Measurements from ENCODE around the gene ZNF621.

ZNF621 gene

GRCh38 chr3:40572588-40572987 lies 47.8 kb downstream of the ZNF621 start:
- H3K4me3 ChIP-seq (replicated peaks; ENCODE audit: low read depth, low read length) = no peak overlapping the region
- no peak for DNase-seq (ENCODE audit: extremely low read depth, low read depth)
- no peak for TF ChIP-seq CTCF (IDR thresholded peaks at IDR 0.05; ENCODE audit: low read depth, low read length, missing control alignments)

DNA sequence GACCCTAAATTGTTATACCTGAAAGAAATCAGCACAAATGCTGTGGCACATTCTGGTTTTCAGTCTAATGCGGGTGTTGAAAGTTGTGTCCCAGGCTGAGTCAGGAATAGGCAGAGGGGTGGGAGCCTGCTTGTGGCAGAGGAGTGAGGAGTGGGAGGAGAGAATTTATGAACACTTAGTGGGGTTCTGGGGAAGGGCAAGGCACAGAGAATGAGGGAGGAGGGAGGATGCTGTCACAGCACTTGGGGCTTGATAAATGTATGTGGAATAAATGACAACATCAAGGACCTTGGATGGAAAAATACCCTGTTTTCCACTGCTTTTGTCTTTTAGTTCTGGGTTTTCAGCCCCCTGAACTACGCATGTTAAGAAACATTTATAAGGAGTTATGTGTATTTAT lies 49.3 kb downstream of the ZNF621 start:
- no peak for TF ChIP-seq CTCF (IDR thresholded peaks at IDR 0.05; ENCODE audit: low read depth, low read length, missing control alignments)
- H3K4me3 ChIP-seq (replicated peaks; ENCODE audit: low read depth, low read length) = no peak overlapping the region
- DNase-seq (ENCODE audit: extremely low read depth, low read depth) = no peak

- DNase-seq (ENCODE audit: extremely low read depth, low read depth) = no peak
Observed at GRCh38 chr3:40574661-40575060, 49.9 kb downstream of the ZNF621 start.

DNA sequence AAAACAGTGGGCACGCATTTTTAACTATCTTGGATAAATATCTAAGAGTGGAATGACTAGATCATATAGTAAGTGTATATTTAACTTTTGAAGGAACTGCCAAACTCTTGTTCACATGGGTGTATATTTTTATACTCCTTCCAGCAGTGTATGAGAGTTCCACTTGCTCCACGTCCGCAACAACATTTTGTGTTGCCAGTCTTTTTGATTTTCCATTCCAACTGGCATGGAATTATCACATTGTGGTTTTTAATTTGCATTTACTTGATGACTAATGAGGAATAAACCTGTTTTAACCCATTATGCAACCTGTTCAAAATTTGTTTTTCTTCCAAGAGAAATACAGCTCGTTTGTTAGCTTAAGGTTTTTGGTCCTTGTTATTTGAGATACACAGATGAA lies 51.6 kb downstream of the ZNF621 start:
- DNase-seq (ENCODE audit: extremely low read depth, low read depth) = no peak
- no peak for TF ChIP-seq CTCF (IDR thresholded peaks at IDR 0.05; ENCODE audit: low read depth, low read length, missing control alignments)
- H3K4me3 ChIP-seq (replicated peaks; ENCODE audit: low read depth, low read length) = no peak overlapping the region

More at GRCh38 chr3:40574661-40575060, 49.9 kb downstream of the ZNF621 start:
- TF ChIP-seq CTCF (IDR thresholded peaks at IDR 0.05; ENCODE audit: low read depth, low read length, missing control alignments) = no peak
- H3K4me3 ChIP-seq (replicated peaks; ENCODE audit: low read depth, low read length) = no peak overlapping the region

DNA sequence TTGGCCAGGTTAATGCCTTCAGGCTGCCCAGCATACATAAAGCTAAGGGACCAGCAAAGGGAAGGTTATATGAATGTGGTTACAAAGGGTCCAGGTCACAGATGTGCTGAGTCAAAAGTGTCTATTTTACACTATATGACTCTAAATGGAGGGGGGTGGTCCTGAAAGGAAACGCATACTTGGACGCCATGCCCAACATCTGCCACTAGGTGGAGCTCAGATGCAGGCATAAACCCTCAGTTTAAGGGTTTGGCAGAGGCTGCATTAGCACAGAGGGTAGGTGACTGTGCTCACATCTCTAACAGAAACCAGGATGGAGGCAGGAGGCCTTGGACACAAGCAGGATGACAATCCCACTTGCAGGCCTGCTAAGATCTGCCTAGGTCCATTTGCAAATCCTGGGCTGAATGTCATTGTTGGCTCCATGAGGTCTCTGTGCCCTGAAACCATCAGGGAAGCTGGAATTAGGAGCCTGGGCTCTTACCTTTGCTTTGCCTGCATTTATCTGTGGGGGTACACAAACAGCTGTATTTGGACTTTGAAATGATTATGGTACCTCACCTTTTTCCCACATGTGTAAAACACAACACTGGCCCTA lies 55.8 kb downstream of the ZNF621 start:
- peak; percentile 44 for DNase-seq (ENCODE audit: extremely low read depth, low read depth)
- TF ChIP-seq CTCF (IDR thresholded peaks at IDR 0.05; ENCODE audit: low read depth, low read length, missing control alignments) = peak; percentile 94
- H3K4me3 ChIP-seq (replicated peaks; ENCODE audit: low read depth, low read length) = no peak overlapping the region

DNA sequence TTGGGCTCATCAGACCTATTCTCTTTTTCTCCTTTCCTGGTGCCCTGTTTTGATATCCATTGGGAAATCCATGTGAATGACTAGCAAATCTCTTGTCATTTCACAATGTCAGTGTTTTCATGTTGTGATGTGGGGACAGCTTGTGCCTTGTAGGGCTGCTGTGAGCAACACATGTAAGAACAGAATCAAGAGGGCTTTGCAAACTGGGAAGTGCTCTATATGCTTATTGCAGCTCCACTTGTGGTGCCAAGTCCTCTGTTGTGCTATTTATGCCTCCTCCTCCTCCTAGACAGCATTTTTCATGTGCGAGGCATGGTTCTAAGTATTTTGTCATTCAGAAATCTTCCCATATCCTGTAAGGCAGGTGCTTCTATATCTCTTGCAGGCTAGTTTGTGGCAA lies 56.4 kb downstream of the ZNF621 start:
- no peak for DNase-seq (ENCODE audit: extremely low read depth, low read depth)
- TF ChIP-seq CTCF (IDR thresholded peaks at IDR 0.05; ENCODE audit: low read depth, low read length, missing control alignments) = no peak
- no peak overlapping the region for H3K4me3 ChIP-seq (replicated peaks; ENCODE audit: low read depth, low read length)

Data from HFF-Myc (cell line).